H1 (cell line): ENCODE data around the gene STAT5A. TPM values are rescaled to one million over a fixed set of nuclear protein-coding genes. Genes with fewer than 3 reads are reported as not detected.

ENCODE experiments used
- CTCF ChIA-PET: fragments of 300-600 bp; sonication (Branson Sonifier 250); formaldehyde crosslinking; loops from one replicate; lab custom pipeline; 2021; ENCODE audit not compliant: partially characterized antibody; lab: Charles Lee
- POLR2A ChIA-PET: fragments of 300-600 bp; sonication (Branson Sonifier 250); formaldehyde crosslinking; loops from one replicate; lab custom pipeline; 2021; ENCODE audit warnings: inconsistent platforms; ENCODE audit not compliant: partially characterized antibody; lab: Charles Lee
- DNase-seq, 2 experiments: peaks; one replicate each; pipeline versions ENCODE4 v3.0.0 to v3.0.0-alpha.2; 2010 to 2022; ENCODE audit warnings: low spot score in 2 of 2, low read depth in 1 of 2, mixed read lengths in 1 of 2
- FAIRE-seq: peaks from 2 replicates; lab custom pipeline; 2011; peaks lifted over from hg19 to GRCh38; lab: Jason Lieb, UNC
- H2AFZ ChIP-seq: 2 replicates; pipeline ENCODE4 v1.8.1; 2012; ENCODE audit warnings: low read length, inconsistent platforms
- H2AK5ac ChIP-seq: 2 replicates; pipeline ENCODE4 v1.6.1; 2013; ENCODE audit warnings: low read depth, low read length
- H2BK120ac ChIP-seq: replicated peaks from 2 replicates; pipeline ENCODE3; 2013; ENCODE audit warnings: low read depth, low read length, inconsistent platforms
- H2BK12ac ChIP-seq: 2 replicates; pipeline ENCODE4 v1.6.1; 2013; ENCODE audit warnings: low read depth, low read length
- H2BK15ac ChIP-seq: 2 replicates; pipeline ENCODE4 v1.6.1; 2013; ENCODE audit warnings: low read length
- H2BK20ac ChIP-seq: 2 replicates; pipeline ENCODE4 v1.6.1; 2013; ENCODE audit warnings: low read length
- H2BK5ac ChIP-seq: 2 replicates; pipeline ENCODE4 v1.6.1; 2013; ENCODE audit warnings: low read depth, low read length
- H3K14ac ChIP-seq: 2 replicates; pipeline ENCODE4 v1.6.1; 2013; ENCODE audit warnings: inconsistent platforms; ENCODE audit not compliant: insufficient read length
- H3K18ac ChIP-seq: 2 replicates; pipeline ENCODE4 v1.6.1; 2013; ENCODE audit warnings: low read length; ENCODE audit errors: extremely low read depth
- H3K23ac ChIP-seq: 2 replicates; pipeline ENCODE4 v1.6.1; 2013; ENCODE audit warnings: inconsistent platforms; ENCODE audit not compliant: insufficient read length
- H3K23me2 ChIP-seq: 2 replicates; pipeline ENCODE4 v1.6.1; 2013; ENCODE audit warnings: low read depth, low read length
- H3K27ac ChIP-seq: 2 replicates; pipeline ENCODE4 v1.6.1; 2011; ENCODE audit warnings: low read depth, low read length, inconsistent platforms
- H3K27me3 ChIP-seq, 4 experiments: replicated peaks in 1 of 4; 1 replicate in 1 of 4; 2 replicates in 3 of 4; pipeline versions ENCODE4 v1.6.1 to v1.8.1; 2011 to 2013; ENCODE audit warnings: low read length in 3 of 4, mild to moderate bottlenecking in 3 of 4, inconsistent platforms in 2 of 4, mixed read lengths in 2 of 4, moderate library complexity in 1 of 4; ENCODE audit not compliant: control insufficient read depth in 3 of 4, insufficient read depth in 3 of 4; ENCODE audit errors: extremely low read depth in 1 of 4
- H3K36me3 ChIP-seq, 4 experiments: 2 replicates each; pipeline versions ENCODE4 v1.6.1 to v1.8.1; 2011 to 2013; ENCODE audit warnings: mild to moderate bottlenecking in 4 of 4, low read length in 3 of 4, moderate library complexity in 2 of 4, control low read depth in 1 of 4, inconsistent platforms in 1 of 4; ENCODE audit not compliant: insufficient read depth in 4 of 4, control insufficient read depth in 2 of 4
- H3K4ac ChIP-seq: replicated peaks from 2 replicates; pipeline ENCODE3; 2013; ENCODE audit warnings: low read length, low read depth, mixed read lengths, inconsistent platforms; ENCODE audit not compliant: insufficient read length
- H3K4me1 ChIP-seq, 4 experiments: replicated peaks in 1 of 4; 1 replicate in 1 of 4; 2 replicates in 3 of 4; pipeline versions ENCODE4 v1.6.1 to v1.8.1; 2011 to 2013; ENCODE audit warnings: low read length in 3 of 4, inconsistent platforms in 2 of 4, mixed read lengths in 1 of 4; ENCODE audit not compliant: insufficient read depth in 4 of 4, control insufficient read depth in 3 of 4
- H3K4me2 ChIP-seq, 2 experiments: 2 replicates each; pipeline versions ENCODE4 v1.6.1 to v1.8.1; 2011 to 2013; ENCODE audit warnings: low read depth in 2 of 2, low read length in 2 of 2, control low read depth in 1 of 2, inconsistent platforms in 1 of 2, mild to moderate bottlenecking in 1 of 2; ENCODE audit not compliant: insufficient read depth in 1 of 2
- H3K4me3 ChIP-seq, 4 experiments: fragments of 200-600, 300-600 bp in 1 of 4; sonication (generic), shearing (Covaris generic), sonication (Bioruptor Twin) in 1 of 4; 2 replicates each; pipeline versions ENCODE4 v1.5.1 to v1.8.1; 2011 to 2016; ENCODE audit warnings: low read length in 4 of 4, low read depth in 3 of 4, control low read depth in 2 of 4, inconsistent platforms in 2 of 4, mild to moderate bottlenecking in 2 of 4, mixed read lengths in 1 of 4, moderate library complexity in 1 of 4; ENCODE audit not compliant: insufficient read depth in 2 of 4; ENCODE audit errors: extremely low read depth in 1 of 4
- H3K56ac ChIP-seq: replicated peaks from 2 replicates; pipeline ENCODE3; 2013; ENCODE audit warnings: low read depth, mild to moderate bottlenecking, mixed read lengths, low read length, inconsistent platforms; ENCODE audit not compliant: insufficient read length
- H3K79me1 ChIP-seq: 2 replicates; pipeline ENCODE4 v1.6.1; 2013; ENCODE audit warnings: low read depth, low read length, control low read depth
- H3K79me2 ChIP-seq, 2 experiments: 2 replicates each; pipeline versions ENCODE4 v1.6.1 to v1.8.1; 2012 to 2013; ENCODE audit warnings: low read length in 2 of 2, mild to moderate bottlenecking in 2 of 2, inconsistent platforms in 1 of 2; ENCODE audit not compliant: insufficient read depth in 2 of 2, control insufficient read depth in 1 of 2
- H3K9ac ChIP-seq, 4 experiments: replicated peaks in 1 of 4; 1 replicate in 1 of 4; 2 replicates in 3 of 4; pipeline versions ENCODE4 v1.6.1 to v1.8.1; 2011 to 2013; ENCODE audit warnings: low read depth in 3 of 4, low read length in 3 of 4, control low read depth in 2 of 4, mild to moderate bottlenecking in 2 of 4, moderate library complexity in 2 of 4, inconsistent platforms in 1 of 4; ENCODE audit errors: extremely low read depth in 1 of 4
- H3K9me3 ChIP-seq, 2 experiments: 2 replicates each; pipeline versions ENCODE4 v1.6.1 to v1.8.1; 2012 to 2013; ENCODE audit warnings: mild to moderate bottlenecking in 2 of 2, moderate library complexity in 2 of 2, control low read depth in 1 of 2, inconsistent platforms in 1 of 2, low read depth in 1 of 2, low read length in 1 of 2, mixed read lengths in 1 of 2; ENCODE audit not compliant: insufficient read depth in 2 of 2
- H4K20me1 ChIP-seq, 2 experiments: replicated peaks in 1 of 2; 2 replicates each; pipeline versions ENCODE3 to v1.8.1; 2011 to 2013; ENCODE audit warnings: inconsistent platforms in 2 of 2, low read length in 2 of 2, mild to moderate bottlenecking in 1 of 2; ENCODE audit not compliant: insufficient read depth in 2 of 2, control insufficient read depth in 1 of 2
- H4K5ac ChIP-seq: 2 replicates; pipeline ENCODE4 v1.6.1; 2013; ENCODE audit warnings: low read length, low read depth, mixed read lengths, inconsistent platforms; ENCODE audit not compliant: insufficient read length
- H4K8ac ChIP-seq: 2 replicates; pipeline ENCODE4 v1.8.0; 2013; ENCODE audit warnings: mild to moderate bottlenecking, moderate library complexity, low read length, inconsistent platforms; ENCODE audit not compliant: insufficient read depth; ENCODE audit errors: extremely low read depth
- H4K91ac ChIP-seq: replicated peaks from 2 replicates; pipeline ENCODE3; 2013; ENCODE audit warnings: low read length, mixed read lengths, inconsistent platforms; ENCODE audit not compliant: insufficient read length
- ATF3 ChIP-seq: IDR thresholded peaks from 2 replicates; pipeline ENCODE4 v1.6.1; 2011; ENCODE audit warnings: low read depth, mild to moderate bottlenecking, low read length; ENCODE audit not compliant: insufficient read depth
- FOSL1 ChIP-seq: IDR thresholded peaks from 2 replicates; pipeline ENCODE4 v1.6.1; 2011; ENCODE audit warnings: mild to moderate bottlenecking, low read depth, low read length, moderate library complexity; ENCODE audit not compliant: insufficient read depth
- JUND ChIP-seq: IDR thresholded peaks from 2 replicates; pipeline ENCODE4 v1.6.1; 2011; ENCODE audit warnings: mild to moderate bottlenecking, improper control_type of control experiment, low read length
- POLR2A ChIP-seq, 2 experiments: IDR thresholded peaks; 1 replicate in 1 of 2; 2 replicates in 1 of 2; pipeline ENCODE4 v1.6.1; 2011; ENCODE audit warnings: low read depth in 2 of 2, low read length in 2 of 2, mild to moderate bottlenecking in 2 of 2; ENCODE audit errors: control extremely low read depth in 1 of 2
- SUZ12 ChIP-seq: fragments of 200-600 bp; sonication (generic); IDR thresholded peaks from 2 replicates; pipeline ENCODE4 v1.6.1; 2012; ENCODE audit warnings: mild to moderate bottlenecking, inconsistent platforms, low read length, moderate library complexity, mixed read lengths
- WGBS, 2 experiments: shearing (Covaris generic) in 1 of 2; methylation state at CpG; one replicate each; pipeline versions ENCODE4 v1.1.6 to v1.1.7; 2013 to 2015; ENCODE audit warnings: low lambda C conversion rate in 2 of 2, mixed read lengths in 2 of 2, inconsistent platforms in 1 of 2, low coverage in 1 of 2, missing lambda C conversion rate in 1 of 2; ENCODE audit not compliant: insufficient replicate concordance in 2 of 2, insufficient coverage in 1 of 2, insufficient read length in 1 of 2; ENCODE audit errors: extremely low coverage in 1 of 2, missing lambda C conversion rate in 1 of 2; 5-methylcytosine and 5-hydroxymethylcytosine counted together
- polyA plus RNA-seq, 7 experiments: library from polyadenylated mRNA; depleted of rRNA in 3 of 7; stranded (reverse) in 5 of 7; unstranded in 2 of 7; fragments of >200 nt in 5 of 7; fragments of 200-250 nt in 2 of 7; gene quantifications; 1 replicate in 5 of 7; 2 replicates in 1 of 7; 4 replicates in 1 of 7; pipeline versions ENCODE4 v1.2.1 to v1.2.3, GENCODE V29; 2011 to 2013; ENCODE audit warnings: missing spikeins in 2 of 7, mixed read lengths in 2 of 7
- total RNA-seq: library from RNA; stranded (reverse); fragmentation: NEBNext Ultra II Directional; extraction: Animal tissue kit (Norgen Biotek cat#: 25700); gene quantifications from 2 replicates; pipeline ENCODE4 v1.2.1, GENCODE V29; 2021

Gene STAT5A
- total and polyA plus RNA-seq, 2 of the 8 experiments (the other 6 are each of a cell fraction or from before 2014, with no cell fraction given), result 4.2 to 5.4 TPM

- H3K79me2 ChIP-seq, result peaks cover 6 to 78% of the 10 kb centered on the region in 2 experiments; a peak in 3 of 4 replicates
- no peak overlapping the region for H3K18ac ChIP-seq
- no peak overlapping the region for H2BK15ac ChIP-seq
- ChIA-PET CTCF (interaction anchor here (0.8 to 3.1 kb wide), 3 partner anchors 9 to 48 kb away, joined by 3 to 15 read pairs (median 5); no protein-coding TSS in a partner anchor), POLR2A (no interaction called here)
- H2AFZ ChIP-seq, result no peak overlapping the region
- H3K23me2 ChIP-seq, result peaks cover 8% of the 10 kb centered on the region; the same call in 1 of the 2 replicates
- no peak overlapping the region for H2BK5ac ChIP-seq
- no peaks in the 10 kb centered on the region for H3K27me3 ChIP-seq
- no peak overlapping the region for H3K9ac ChIP-seq
- no peak overlapping the region for H3K4me3 ChIP-seq
- H2AK5ac ChIP-seq, result no peak overlapping the region
- H4K20me1 ChIP-seq, result peaks cover 0 to 4% of the 10 kb centered on the region in 2 experiments
- H3K4ac ChIP-seq, result no peak overlapping the region
- no peak overlapping the region for H2BK12ac ChIP-seq
- peaks cover 5 to 14% (median 11%) of the 10 kb centered on the region in 4 experiments; a peak in 6 of 7 replicates for H3K4me1 ChIP-seq
- no peak overlapping the region for H4K8ac ChIP-seq
- WGBS, 2 experiments, result 88% methylated on average over 6 of the region's 6 CpGs; no CpG with 5 or more reads in 1 of the 2 experiments
- no peaks in the 10 kb centered on the region for H3K36me3 ChIP-seq
- H3K56ac ChIP-seq, result no peak overlapping the region
- H3K14ac ChIP-seq, result no peak overlapping the region
- no peak overlapping the region for H2BK20ac ChIP-seq
- H4K5ac ChIP-seq, result no peak overlapping the region
- no peak overlapping the region for H3K23ac ChIP-seq
- no peak for DNase-seq
- FAIRE-seq, result no peak
- TF ChIP-seq FOSL1 (no peak), JUND (no peak), SUZ12 (no peak), POLR2A (IDR thresholded peaks at IDR 0.05; ENCODE audit: control extremely low read depth in 1 of 2, low read depth in 2 of 2, low read length in 2 of 2) (no peak), ATF3 (no peak)
- TF ChIP-seq, all 59 proteins: peak for 0
- H2BK120ac ChIP-seq, result no peak overlapping the region
- H3K4me2 ChIP-seq, result no peak overlapping the region
- no peak overlapping the region for H4K91ac ChIP-seq
- H3K9me3 ChIP-seq, result no peaks in the 10 kb centered on the region
- H3K79me1 ChIP-seq, result peaks cover 11% of the 10 kb centered on the region
- H3K27ac ChIP-seq, result no peak overlapping the region
Observed at GRCh38 chr17:42270596-42270995, 17.7 kb upstream of the STAT5A start.
